IPS-20b (cell line): Measurements from ENCODE around the gene SYNJ2.
A peak's percentile ranks its signal among the peaks of the same experiment; 100 is the strongest.

Experiments
- H3K27ac ChIP-seq: one replicate; pipeline ENCODE4 v1.5.1; 2013; ENCODE audit warnings: low read length
- H3K27me3 ChIP-seq: 2 replicates; pipeline ENCODE4 v1.6.1; 2013; ENCODE audit warnings: mild to moderate bottlenecking, low read length, inconsistent platforms; ENCODE audit not compliant: insufficient read depth
- H3K36me3 ChIP-seq: 2 replicates; pipeline ENCODE4 v1.6.1; 2013; ENCODE audit warnings: low read depth, mild to moderate bottlenecking, inconsistent platforms, low read length, moderate library complexity; ENCODE audit not compliant: insufficient read depth
- H3K4me1 ChIP-seq: 2 replicates; pipeline ENCODE4 v1.6.1; 2013; ENCODE audit warnings: mild to moderate bottlenecking, control low read depth, inconsistent platforms, low read length, moderate library complexity; ENCODE audit not compliant: insufficient read depth
- H3K4me3 ChIP-seq: 2 replicates; pipeline ENCODE4 v1.5.1; 2013; ENCODE audit warnings: mild to moderate bottlenecking, low read length, inconsistent platforms
- H3K9ac ChIP-seq: 2 replicates; pipeline ENCODE4 v1.6.1; 2013; ENCODE audit warnings: low read depth, mild to moderate bottlenecking, inconsistent platforms, low read length, moderate library complexity
- H3K9me3 ChIP-seq: 2 replicates; pipeline ENCODE4 v1.6.1; 2013; ENCODE audit warnings: mild to moderate bottlenecking, low read depth, low read length, inconsistent platforms; ENCODE audit not compliant: insufficient read depth

SYNJ2 gene

DNA sequence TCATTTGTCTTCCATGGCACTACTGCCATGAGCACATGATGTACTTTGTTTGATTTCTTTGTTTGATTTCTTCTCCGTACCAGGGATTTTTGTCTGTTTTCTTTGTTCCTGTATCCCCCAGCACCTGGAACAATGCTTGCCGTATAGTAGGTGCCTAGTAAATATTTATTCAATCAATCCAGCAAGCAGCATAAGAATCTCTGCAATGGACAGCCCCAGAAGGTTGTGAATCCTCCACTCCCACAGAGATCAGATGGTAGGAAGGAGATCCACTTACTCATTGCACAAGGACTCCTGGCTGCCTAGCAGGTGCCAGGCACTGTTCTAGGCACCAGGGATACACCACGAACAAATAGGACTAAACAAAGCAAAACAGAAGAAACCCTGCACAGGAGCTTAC is 6.7 kb upstream of the SYNJ2 start:
- Histone ChIP-seq H3K27ac (no peak overlapping the region), H3K4me1 (no peaks in the 10 kb centered on the region), H3K36me3 (no peaks in the 10 kb centered on the region), H3K27me3 (peaks cover 23% of the 10 kb centered on the region), H3K9me3 (no peaks in the 10 kb centered on the region), H3K4me3 (no peak overlapping the region), H3K9ac (no peak overlapping the region)

DNA sequence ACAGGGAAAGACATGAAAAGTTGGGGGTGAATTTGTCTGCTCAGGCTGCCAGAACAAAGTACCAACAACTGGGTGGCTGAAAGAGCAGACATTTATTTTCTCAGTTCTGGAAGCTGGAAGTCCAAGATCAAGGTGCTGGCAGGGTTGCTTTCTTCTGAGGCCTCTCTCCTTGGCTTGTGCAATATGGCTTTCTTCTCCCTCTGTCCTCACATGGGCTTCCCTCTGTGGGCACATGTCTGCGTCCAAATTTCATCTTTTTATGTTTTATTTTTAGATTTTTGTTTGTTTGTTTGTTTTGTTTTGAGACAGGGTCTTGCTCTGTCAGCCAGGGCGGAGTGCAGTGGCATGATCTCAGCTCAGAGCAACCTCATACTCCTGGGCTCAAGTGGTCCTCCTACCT is 6.2 kb upstream of the SYNJ2 start:
- Histone ChIP-seq H3K4me3 (no peak overlapping the region), H3K36me3 (no peaks in the 10 kb centered on the region), H3K9ac (no peak overlapping the region), H3K27me3 (peaks cover 27% of the 10 kb centered on the region), H3K9me3 (no peaks in the 10 kb centered on the region), H3K4me1 (no peaks in the 10 kb centered on the region), H3K27ac (no peak overlapping the region)

DNA sequence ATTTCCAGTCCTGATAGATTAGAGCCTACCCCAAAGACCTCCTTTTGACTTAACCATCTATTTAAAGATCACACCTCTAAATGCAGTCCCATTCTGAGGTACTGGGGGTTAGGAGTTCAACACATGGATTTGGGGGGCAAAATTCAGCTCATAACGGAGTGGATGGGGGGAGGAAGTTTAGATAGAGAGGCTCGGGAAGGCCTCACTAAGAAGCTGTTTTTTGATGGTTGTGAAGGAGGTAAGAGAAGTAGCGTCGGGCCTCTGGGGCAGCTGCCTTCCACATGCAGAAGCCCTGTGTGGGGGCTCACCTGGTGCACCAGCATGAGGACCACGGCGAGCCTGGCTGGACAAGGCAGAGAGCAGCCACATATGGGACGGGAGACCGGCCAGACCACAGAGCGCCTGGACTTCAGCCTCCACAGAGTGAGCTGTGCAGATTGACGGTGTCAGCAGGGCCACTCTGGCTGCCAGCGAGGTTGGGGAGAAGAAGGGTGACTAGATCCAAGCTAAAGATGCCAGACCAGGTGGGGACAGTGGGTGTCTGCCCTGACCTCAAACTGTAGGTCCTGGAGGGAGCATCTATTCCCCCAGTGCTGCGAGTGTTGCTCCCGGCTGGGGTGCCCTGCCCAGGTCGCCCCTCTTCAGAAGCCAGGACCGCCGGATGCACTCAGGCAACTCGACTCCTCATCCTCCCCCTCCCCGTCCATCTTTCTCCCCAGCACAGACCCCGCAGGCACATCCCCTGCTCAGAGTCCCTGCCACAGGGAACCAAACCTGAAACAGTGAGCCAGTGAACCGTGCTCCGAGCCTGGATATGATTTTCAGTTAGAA is 5.1 kb upstream of the SYNJ2 start:
- H3K9ac ChIP-seq = no peak overlapping the region
- peaks cover 37% of the 10 kb centered on the region for H3K27me3 ChIP-seq
- H3K4me3 ChIP-seq = no peak overlapping the region
- H3K4me1 ChIP-seq = no peaks in the 10 kb centered on the region
- H3K9me3 ChIP-seq = no peaks in the 10 kb centered on the region
- H3K36me3 ChIP-seq = no peaks in the 10 kb centered on the region
- H3K27ac ChIP-seq = no peak overlapping the region

DNA sequence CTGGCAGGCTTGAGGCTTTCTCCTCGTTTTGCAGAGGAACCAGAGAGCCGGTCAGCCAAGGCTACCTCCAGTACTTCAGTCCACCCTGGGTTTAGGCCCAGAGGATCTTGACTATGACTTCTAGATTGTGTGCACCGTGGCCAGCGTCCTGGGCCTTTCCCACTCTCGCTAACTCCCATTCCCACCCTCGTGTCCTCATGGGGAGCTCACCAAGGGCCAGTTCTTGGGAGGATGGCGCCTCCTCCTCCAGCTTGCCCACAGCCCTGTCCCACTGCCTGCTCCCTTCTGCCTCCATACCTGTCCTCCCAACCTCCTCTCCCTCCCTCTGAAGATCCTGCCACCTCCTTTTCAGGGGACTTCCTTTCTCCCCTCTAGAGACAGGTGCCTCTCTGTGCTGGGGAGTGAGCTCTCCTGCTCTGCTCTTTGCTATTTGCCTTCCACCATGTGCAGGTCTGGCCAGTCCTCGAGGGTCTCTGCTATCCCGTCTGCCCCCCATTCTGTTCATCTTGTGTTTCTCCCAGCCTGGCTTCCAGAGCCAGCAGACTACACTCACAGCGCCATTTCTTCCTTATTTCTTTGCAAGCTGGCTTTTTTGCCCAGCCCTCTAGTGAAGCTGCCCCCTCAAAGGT is 4.4 kb upstream of the SYNJ2 start:
- Histone ChIP-seq H3K9ac (no peak overlapping the region), H3K4me1 (no peaks in the 10 kb centered on the region), H3K27me3 (peaks cover 37% of the 10 kb centered on the region), H3K9me3 (no peaks in the 10 kb centered on the region), H3K27ac (no peak overlapping the region), H3K4me3 (no peak overlapping the region), H3K36me3 (no peaks in the 10 kb centered on the region)

DNA sequence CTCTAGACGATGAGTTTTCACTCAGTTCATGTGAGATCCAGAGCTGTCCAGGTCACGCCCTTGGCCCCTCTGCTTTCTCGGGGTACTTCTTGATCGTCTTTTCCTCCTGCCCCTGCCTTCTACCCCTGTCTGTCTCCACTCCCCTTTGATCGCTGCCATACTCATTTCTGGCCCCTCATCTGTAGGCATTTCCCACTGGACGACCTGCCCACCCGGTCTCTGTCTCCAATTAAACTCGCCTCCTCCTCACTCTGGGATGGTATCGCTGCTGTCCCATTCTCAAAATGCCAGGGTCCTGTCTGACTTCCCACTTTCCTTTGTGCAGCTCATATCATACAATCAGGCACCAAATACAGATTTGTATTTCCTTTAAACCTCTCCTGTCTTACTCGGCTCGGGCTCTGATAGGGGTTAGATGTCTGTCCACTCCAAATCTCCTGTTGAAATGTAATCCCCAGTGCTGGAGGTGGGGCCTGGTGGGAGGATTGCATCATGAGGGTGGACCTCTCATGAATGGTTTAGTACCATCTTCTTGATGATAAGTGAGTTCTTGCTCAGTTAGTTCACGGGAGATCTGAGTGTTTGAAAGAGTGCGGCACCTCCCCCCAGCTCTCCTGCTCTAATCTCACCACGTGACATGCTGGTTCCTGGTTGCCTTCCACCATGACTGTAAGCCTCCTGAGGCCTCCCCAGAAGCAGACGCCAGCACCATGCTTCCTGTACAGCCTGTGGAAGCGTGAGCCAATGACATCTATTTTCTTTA is 3.5 kb upstream of the SYNJ2 start:
- Histone ChIP-seq H3K9ac (no peak overlapping the region), H3K4me3 (no peak overlapping the region), H3K27ac (no peak overlapping the region), H3K36me3 (no peaks in the 10 kb centered on the region), H3K9me3 (no peaks in the 10 kb centered on the region), H3K4me1 (peaks cover 5% of the 10 kb centered on the region; the same call in 1 of the 2 replicates), H3K27me3 (peaks cover 42% of the 10 kb centered on the region)

GRCh38 chr6:157980288-157981131 is 1.2 kb upstream of the SYNJ2 start:
- Histone ChIP-seq H3K4me1 (peaks cover 16% of the 10 kb centered on the region), H3K27me3 (peaks cover 42% of the 10 kb centered on the region), H3K36me3 (no peaks in the 10 kb centered on the region), H3K9ac (peak overlapping the region; percentile 36; the same call in 1 of the 2 replicates), H3K4me3 (peak overlapping the region; percentile 69; the same call in 1 of the 2 replicates), H3K9me3 (no peaks in the 10 kb centered on the region), H3K27ac (no peak overlapping the region)

GRCh38 chr6:157981132-157981394 is 600 bp upstream of the SYNJ2 start:
- peak overlapping the region; percentile 69; the same call in 1 of the 2 replicates for H3K4me3 ChIP-seq
- H3K27ac ChIP-seq = no peak overlapping the region
- no peaks in the 10 kb centered on the region for H3K36me3 ChIP-seq
- H3K9me3 ChIP-seq = no peaks in the 10 kb centered on the region
- peaks cover 42% of the 10 kb centered on the region for H3K27me3 ChIP-seq
- H3K4me1 ChIP-seq = peaks cover 22% of the 10 kb centered on the region
- H3K9ac ChIP-seq = peak overlapping the region; percentile 36; the same call in 1 of the 2 replicates

DNA sequence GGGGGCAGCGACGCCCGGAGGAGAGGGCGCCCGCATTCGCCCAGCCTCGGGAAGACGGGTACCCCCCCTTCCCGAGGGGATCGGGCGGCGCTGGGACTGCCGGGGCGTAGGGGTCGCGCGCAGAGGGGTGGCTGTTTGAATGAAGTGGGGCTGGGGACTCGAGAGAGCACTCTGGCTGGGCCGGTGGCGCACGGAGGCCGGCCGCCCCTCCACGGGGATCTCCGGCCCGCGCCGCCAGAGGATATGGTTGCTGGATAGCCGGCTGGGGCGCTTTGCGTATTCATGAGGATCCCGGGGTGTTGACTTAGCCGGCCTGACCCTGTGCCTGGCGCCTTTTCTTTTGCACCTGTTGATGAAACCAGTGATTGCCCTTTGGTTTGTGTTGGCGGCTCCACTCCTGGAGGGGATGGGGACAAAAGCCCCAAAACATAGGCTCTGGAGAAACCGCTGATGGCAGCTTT is 469 bp downstream of the SYNJ2 start:
- Histone ChIP-seq H3K4me3 (peak overlapping the region; percentile 69), H3K4me1 (peaks cover 25% of the 10 kb centered on the region), H3K27ac (no peak overlapping the region), H3K9ac (peak overlapping the region; percentile 36; the same call in 1 of the 2 replicates), H3K36me3 (no peaks in the 10 kb centered on the region), H3K9me3 (no peaks in the 10 kb centered on the region), H3K27me3 (peaks cover 39% of the 10 kb centered on the region)

- H3K27ac ChIP-seq = no peak overlapping the region
- peaks cover 25% of the 10 kb centered on the region for H3K4me1 ChIP-seq
- H3K4me3 ChIP-seq = peak overlapping the region; percentile 69
- H3K27me3 ChIP-seq = peaks cover 32% of the 10 kb centered on the region
- H3K9me3 ChIP-seq = no peaks in the 10 kb centered on the region
- no peaks in the 10 kb centered on the region for H3K36me3 ChIP-seq
- H3K9ac ChIP-seq = peak overlapping the region; percentile 36; the same call in 1 of the 2 replicates
These were observed 1.1 kb downstream of the SYNJ2 start for GRCh38 chr6:157982563-157983405.

DNA sequence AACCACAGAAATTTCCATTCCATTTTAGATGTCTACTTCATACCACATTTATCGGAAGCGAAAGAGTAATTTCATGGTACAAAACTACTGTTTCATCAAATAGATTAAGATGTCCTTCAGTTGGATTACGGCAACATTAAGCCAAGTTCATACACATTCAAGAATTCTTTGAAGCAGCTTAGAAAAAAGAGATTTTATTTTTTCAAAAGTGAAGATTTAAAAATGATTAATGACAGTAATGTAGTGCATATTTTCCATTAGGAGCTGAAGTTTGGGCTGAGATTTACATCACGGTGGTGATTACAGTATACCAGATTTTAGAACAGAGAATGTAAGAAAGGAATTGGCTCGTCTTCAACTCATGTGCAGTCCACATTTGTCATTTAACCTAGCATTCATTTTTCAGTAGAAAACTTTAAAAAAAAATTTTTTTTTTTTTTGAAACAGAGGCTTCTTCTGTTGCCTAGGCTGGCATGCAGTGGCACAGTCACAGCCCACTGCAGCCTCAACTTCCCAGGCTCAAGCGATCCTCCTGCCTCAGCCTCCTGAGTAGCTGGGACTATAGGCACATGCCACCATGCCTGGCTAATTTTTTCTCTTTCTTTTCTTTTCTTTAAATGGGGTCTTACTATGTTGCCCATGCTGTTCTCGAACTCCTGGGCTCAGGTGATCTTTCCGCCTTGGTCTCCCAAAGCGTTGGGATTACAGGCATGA is 1.9 kb downstream of the SYNJ2 start:
- Histone ChIP-seq H3K4me1 (peaks cover 25% of the 10 kb centered on the region), H3K27ac (no peak overlapping the region), H3K9me3 (no peaks in the 10 kb centered on the region), H3K27me3 (peaks cover 27% of the 10 kb centered on the region), H3K4me3 (no peak overlapping the region), H3K9ac (no peak overlapping the region), H3K36me3 (no peaks in the 10 kb centered on the region)
